Measurements from ENCODE around the gene COL19A1.

COL19A1 gene

GRCh38 chr6:70124882-70125545, 258.7 kb downstream of the COL19A1 start:
- Mint-ChIP-seq H3K4me1 (no peaks in the 10 kb centered on the region), H3K36me3 (ENCODE audit: low read depth) (no peaks in the 10 kb centered on the region), H3K4me3 (no peak overlapping the region), H3K9me3 (no peaks in the 10 kb centered on the region), H3K27ac (no peak overlapping the region), H3K27me3 (ENCODE audit: low read depth, poor library complexity) (peaks cover 5% of the 10 kb centered on the region)
- DNase-seq = no peak
- TF ChIP-seq CTCF (IDR thresholded peaks at IDR 0.05) = no peak

GRCh38 chr6:70125602-70126001, 259.2 kb downstream of the COL19A1 start:
- H3K4me1 Mint-ChIP-seq = no peaks in the 10 kb centered on the region
- no peaks in the 10 kb centered on the region for H3K9me3 Mint-ChIP-seq
- H3K27ac Mint-ChIP-seq = no peak overlapping the region
- no peak for DNase-seq
- TF ChIP-seq CTCF (IDR thresholded peaks at IDR 0.05) = no peak
- H3K4me3 Mint-ChIP-seq = no peak overlapping the region
- H3K27me3 Mint-ChIP-seq (ENCODE audit: low read depth, poor library complexity) = peaks cover 5% of the 10 kb centered on the region
- no peaks in the 10 kb centered on the region for H3K36me3 Mint-ChIP-seq (ENCODE audit: low read depth)

GRCh38 chr6:70129341-70129740, 263.0 kb downstream of the COL19A1 start:
- Mint-ChIP-seq H3K36me3 (ENCODE audit: low read depth) (no peaks in the 10 kb centered on the region), H3K4me1 (no peaks in the 10 kb centered on the region), H3K4me3 (no peak overlapping the region), H3K27ac (no peak overlapping the region), H3K9me3 (no peaks in the 10 kb centered on the region), H3K27me3 (ENCODE audit: low read depth, poor library complexity) (no peaks in the 10 kb centered on the region)
- no peak for DNase-seq
- no peak for TF ChIP-seq CTCF (IDR thresholded peaks at IDR 0.05)

GRCh38 chr6:70130865-70131264, 264.5 kb downstream of the COL19A1 start:
- H3K27ac Mint-ChIP-seq = no peak overlapping the region
- no peaks in the 10 kb centered on the region for H3K4me1 Mint-ChIP-seq
- no peaks in the 10 kb centered on the region for H3K9me3 Mint-ChIP-seq
- no peaks in the 10 kb centered on the region for H3K36me3 Mint-ChIP-seq (ENCODE audit: low read depth)
- DNase-seq = no peak
- no peaks in the 10 kb centered on the region for H3K27me3 Mint-ChIP-seq (ENCODE audit: low read depth, poor library complexity)
- TF ChIP-seq CTCF (IDR thresholded peaks at IDR 0.05) = no peak
- no peak overlapping the region for H3K4me3 Mint-ChIP-seq

GRCh38 chr6:70131528-70131927, 265.2 kb downstream of the COL19A1 start:
- Mint-ChIP-seq H3K27me3 (ENCODE audit: low read depth, poor library complexity) (no peaks in the 10 kb centered on the region), H3K36me3 (ENCODE audit: low read depth) (no peaks in the 10 kb centered on the region), H3K9me3 (no peaks in the 10 kb centered on the region), H3K27ac (no peak overlapping the region), H3K4me1 (no peaks in the 10 kb centered on the region), H3K4me3 (no peak overlapping the region)
- DNase-seq = no peak
- no peak for TF ChIP-seq CTCF (IDR thresholded peaks at IDR 0.05)

- no peak for TF ChIP-seq CTCF (IDR thresholded peaks at IDR 0.05)
- no peak for DNase-seq
These were observed 266.9 kb downstream of the COL19A1 start for GRCh38 chr6:70133246-70133645.

More at GRCh38 chr6:70133246-70133645, 266.9 kb downstream of the COL19A1 start:
- Mint-ChIP-seq H3K9me3 (no peaks in the 10 kb centered on the region), H3K36me3 (ENCODE audit: low read depth) (no peaks in the 10 kb centered on the region), H3K27ac (no peak overlapping the region), H3K4me1 (no peaks in the 10 kb centered on the region), H3K27me3 (ENCODE audit: low read depth, poor library complexity) (no peaks in the 10 kb centered on the region), H3K4me3 (no peak overlapping the region)
